GM21515 (cell line): Measurements from ENCODE around the gene NPW.
A peak's percentile ranks its signal among the peaks of the same experiment; 100 is the strongest.
"Not testable (repeated sequence)": the region's sequence is repeated elsewhere in the genome, so short reads cannot be mapped to it uniquely, and the experiment has no call there.

Experiments
- ATAC-seq: cut with Tn5 transposase; IDR thresholded peaks from one replicate; pipeline ENCODE4 v1.9.1; 2021; ENCODE audit not compliant: unreplicated experiment

NPW gene

GRCh38 chr16:2001456-2002355, 17.9 kb upstream of the NPW start:
- no peak for ATAC-seq

DNA sequence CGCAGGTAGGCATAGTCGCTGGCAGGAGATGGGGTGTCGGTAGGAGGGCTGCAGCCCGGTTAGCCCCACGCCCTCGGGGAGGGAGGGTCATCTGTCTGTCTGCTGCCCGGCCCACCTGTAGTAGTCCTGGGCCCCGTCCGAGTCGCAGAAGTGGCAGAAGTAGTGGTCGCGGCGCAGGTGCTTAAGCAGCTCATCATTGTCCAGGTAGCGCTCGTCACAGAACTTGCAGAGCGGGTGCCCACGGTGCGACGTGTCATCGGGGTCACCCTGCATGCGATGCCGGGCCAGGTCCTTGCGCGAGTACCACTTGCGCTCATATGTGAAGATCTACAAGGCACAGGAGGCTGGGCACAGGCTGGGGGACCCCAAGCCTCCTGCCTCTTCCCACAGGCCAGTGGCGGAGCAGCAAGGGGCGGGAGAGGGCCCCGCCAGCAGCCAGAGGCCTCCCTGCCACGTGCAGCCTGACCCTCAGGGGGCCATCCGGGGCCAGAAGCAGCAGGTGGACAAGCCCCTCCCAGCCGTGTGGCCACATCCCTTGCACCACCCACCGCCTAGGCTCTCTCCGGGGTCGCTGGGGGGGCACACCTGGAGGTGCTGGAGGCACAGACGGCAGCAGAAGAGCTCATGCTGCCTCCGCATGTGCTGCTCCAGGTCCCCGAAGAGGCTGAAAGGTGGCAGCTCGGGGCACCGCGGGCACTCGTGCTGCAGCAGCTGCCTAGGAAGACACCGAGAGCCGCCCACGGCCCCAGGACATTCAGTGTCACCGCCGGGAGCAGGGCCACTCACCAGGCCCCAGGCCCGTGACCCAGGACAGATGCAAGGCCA, 17.0 kb upstream of the NPW start:
- no peak for ATAC-seq

GRCh38 chr16:2003231-2003826, 16.3 kb upstream of the NPW start:
- no peak for ATAC-seq

- no peak for ATAC-seq
Observed at GRCh38 chr16:2003827-2004641, 15.6 kb upstream of the NPW start.

DNA sequence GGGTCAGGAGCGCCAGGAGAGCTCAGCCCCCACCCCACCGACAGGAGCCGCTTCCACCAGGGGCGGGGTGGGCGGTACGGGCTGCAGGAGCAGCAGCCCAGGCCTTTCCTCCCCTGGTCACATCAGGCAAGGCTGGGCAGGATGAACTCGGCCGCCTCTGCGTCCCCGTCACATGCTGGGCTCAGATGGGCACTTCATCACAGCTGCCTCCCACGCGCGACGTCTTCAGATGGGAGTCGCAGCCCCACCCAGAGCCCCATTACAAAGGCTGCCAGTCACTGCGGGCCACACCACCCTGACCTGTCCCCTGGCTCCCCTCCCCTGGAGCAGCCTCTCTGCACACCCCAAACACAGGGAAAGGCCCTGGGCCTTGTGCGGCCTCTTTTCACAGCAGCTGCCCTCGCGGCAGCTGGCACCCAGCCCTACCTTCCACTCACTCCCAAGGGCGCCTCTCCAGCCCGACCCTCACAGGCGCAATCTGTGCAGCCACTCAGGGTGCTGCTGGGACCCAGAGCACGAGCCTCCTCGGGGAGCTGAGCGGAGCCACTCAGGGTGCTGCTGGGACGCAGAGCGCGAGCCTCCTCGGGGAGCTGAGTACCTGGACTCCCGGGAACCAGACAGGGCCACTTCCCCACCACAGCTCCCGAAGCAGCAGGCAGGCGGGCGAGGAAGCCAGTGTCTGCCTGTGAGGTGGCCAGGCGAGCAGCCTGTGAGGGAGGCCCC, 14.6 kb upstream of the NPW start:
- no peak for ATAC-seq

GRCh38 chr16:2005646-2006045, 13.9 kb upstream of the NPW start:
- no peak for ATAC-seq

- no peak for ATAC-seq
Observed at GRCh38 chr16:2006317-2006716, 13.3 kb upstream of the NPW start.

DNA sequence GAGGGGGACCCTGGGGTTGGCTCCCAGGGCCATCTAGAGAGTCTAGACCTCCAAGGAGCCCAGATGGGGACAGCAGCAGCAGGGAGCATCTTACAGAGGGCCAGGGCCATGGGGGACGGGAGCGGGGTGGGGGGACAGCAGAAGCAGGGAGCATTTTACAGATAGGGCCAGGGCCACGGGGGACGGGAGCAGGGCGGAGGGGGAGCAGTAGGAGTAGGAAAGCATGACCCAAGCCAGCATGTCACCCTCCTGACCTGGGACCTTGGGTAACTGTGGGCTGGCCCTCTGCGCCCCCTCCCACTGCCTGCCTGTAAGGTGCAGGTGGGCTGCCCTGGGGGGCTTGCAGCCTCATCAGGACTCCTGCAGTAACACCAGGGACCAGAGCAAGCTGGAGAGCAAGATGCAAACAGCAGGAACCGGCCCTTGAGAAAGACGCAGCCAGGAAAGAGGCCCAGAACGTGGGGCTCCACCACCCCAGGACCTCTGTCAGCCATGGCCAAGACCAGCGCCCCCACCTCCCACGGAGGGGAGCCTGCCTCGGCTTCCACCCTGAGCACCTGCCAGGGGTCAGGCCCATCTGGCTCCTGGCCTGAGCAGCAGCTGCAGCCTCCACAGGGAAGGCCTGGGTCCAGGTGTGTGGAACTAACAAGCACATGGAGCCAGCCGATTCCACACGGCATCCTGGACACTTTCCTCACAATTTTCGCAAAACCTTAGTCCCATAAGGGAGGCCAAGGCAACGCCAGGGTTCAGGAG, 12.3 kb upstream of the NPW start:
- no peak for ATAC-seq

DNA sequence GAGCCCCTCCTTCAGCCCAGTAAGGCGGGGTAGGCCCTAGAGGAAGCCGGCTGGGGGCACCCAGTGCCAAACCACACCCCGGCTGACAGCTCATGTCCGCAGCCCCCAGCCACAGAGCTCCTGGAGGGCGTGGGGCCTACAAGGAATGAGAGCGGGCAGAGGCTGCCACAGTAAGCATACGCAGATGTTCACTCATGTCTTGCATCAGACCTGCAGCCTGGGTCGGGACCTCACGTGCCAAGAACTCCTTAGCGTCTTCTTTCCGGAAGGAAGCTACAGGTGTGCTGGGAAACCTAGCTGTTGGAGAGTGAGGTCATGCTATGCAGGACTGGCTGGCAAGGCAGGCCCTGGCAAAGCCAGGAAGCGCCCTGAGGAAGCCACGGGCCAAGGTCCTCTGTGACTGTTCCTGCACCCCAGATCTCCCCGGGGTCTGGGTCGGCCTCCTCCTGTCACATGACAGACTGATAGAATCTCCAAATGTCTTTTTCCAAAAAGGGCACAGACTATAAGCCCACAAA, 11.5 kb upstream of the NPW start:
- ATAC-seq, result no peak

- no peak for ATAC-seq
Observed at GRCh38 chr16:2008631-2009163, 10.9 kb upstream of the NPW start.

DNA sequence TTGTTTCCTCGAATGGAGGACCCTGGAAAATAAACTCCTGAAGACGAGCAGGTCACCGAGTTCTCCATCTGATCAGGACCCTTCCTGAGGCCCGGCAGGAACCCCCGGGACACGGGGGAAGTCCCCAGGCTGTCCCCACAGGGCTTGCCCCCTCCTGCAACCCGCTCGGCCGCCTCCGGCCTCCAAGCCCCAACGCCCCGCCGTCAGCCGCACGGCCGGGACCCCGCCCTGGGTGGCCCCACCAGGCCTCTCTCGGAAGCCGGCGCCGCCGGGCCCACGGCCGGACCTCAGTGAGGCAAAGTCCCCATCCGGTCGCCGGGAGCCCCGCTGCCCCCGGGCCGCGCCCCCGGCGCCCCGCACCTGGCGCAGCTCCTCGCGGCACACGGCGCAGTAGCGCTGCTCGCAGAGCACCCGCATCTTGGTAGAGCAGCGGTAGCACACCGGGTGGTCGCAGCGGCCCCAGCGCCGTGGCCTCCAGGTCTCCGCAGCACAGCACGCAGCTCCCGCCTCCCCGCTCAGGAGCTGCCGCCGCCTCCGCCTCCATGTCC, 10.3 kb upstream of the NPW start:
- peak; percentile 30 for ATAC-seq

DNA sequence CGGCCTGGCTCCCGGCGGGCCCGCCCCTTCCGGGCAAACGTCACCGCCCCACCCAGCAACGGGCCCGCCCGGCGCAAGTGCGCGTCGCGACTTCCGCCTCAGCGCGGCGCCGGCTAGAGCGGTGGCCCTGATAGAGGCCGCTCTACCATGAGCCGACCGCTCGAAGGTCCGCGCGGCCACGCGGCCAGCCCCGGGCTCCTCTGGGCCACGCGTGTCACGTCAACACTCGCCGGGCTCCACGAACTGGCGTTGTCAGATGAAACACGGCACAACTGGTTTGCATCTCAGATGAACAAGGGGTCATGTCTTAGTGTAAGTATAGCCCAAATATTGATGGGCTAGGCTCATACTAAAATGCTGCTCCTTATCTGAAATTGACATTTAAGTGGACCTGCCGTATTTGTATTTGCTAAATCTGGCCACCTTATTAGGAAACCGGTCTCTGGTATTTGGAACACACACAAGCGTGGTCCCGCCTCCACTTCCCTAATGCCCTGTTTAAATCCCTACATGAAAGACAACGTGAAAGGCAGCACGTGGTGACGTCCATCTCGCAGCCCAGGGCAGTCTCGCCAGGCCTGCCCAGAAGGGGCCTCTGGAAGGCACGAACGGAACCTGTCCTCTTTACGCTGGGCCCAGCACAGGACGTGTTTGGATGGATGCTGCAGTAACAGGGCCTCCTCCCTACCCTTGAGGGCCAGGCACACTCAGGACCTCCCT, 9.6 kb upstream of the NPW start, which contains the start of gene ZNF598:
TSS of gene ZNF598 (minus strand) at position 31 of the 720 bp plus-strand sequence.
- peak; percentile 71 for ATAC-seq

GRCh38 chr16:2011726-2012125, 7.9 kb upstream of the NPW start:
- ATAC-seq, result not testable (repeated sequence)

- ATAC-seq, result no peak
Observed at GRCh38 chr16:2013527-2013926, 6.1 kb upstream of the NPW start.

DNA sequence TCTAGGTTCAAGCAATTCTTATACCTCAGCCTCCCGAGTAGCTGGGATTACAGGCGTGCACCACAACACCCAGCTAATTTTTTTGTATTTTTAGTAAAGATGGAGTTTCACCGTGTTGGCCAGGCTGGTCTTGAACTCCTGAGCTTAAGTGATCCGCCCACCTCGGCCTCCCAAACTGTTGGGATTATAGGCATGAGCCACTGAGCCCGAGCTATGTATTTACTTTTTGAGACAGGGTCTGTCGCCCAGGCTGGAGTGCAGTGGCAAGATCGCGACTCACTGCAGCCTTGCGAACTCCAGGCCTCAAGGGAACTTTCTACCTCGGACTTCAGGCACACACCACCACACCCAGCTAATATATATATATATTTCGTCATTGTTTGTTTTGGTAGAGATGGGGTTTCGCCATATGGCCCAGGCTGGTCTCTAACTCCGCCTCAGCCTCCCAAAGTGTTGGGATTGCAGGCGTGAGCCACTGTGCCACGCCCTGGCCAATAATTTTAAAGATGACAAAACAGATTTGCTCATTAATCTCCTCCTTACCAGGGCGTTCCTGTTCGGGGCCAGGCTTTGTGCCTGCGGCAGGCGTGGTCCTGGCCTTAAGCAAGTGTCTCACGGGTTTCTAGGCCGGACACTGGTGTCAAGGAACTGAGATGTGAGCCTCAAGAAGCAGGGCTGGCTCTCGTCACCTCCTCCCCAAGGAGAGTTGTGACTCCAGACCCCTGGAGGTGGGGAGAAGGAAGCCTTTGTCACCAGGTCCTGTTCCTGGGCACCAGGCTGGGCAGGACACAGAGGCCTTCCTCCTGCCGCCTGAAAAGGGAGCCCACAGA, 4.3 kb upstream of the NPW start:
- no peak for ATAC-seq

GRCh38 chr16:2015947-2016208, 3.7 kb upstream of the NPW start:
- no peak for ATAC-seq

DNA sequence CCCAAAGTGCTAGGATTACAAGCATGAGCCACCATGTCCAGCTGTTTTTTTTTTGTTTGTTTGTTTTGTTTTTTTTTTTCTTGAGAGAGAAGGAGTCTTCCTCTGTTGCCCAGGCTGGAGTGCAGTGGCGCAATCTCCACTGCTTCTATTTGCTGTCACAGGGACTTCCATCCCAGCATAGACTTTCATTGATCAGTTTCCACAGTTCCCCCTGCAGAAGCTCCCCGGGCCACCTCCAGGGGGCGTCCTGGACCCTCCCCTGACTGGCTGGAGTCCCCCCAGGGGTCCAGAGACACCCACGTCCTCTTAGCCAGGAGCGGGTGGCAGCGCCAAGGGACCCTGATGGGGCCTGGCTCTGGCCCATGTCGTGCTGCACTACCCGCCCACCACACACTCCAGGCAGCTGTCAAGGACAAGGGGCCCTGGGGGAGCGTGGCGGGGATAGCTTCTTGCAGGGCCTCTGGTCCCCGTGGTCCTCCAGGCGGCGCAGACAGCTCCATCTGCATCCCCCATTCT, 3.1 kb upstream of the NPW start:
- no peak for ATAC-seq
